Panc1 (cell line): ENCODE data around the gene MAPK4.

Source experiments
- CTCF ChIP-seq: fragments of 450-650 bp; IDR thresholded peaks from 2 replicates; pipeline ENCODE4 v1.5.1; 2017; ENCODE audit warnings: mild to moderate bottlenecking
- REST ChIP-seq, 2 experiments: IDR thresholded peaks; 2 replicates each; pipeline ENCODE4 v1.6.1; 2011 to 2012; ENCODE audit warnings: low read depth in 2 of 2, control low read depth in 1 of 2, low read length in 1 of 2, mild to moderate bottlenecking in 1 of 2, moderate library complexity in 1 of 2; ENCODE audit not compliant: insufficient read depth in 1 of 2

GRCh38 chr18:50569930-50570329, 10.0 kb downstream of the MAPK4 start:
- TF ChIP-seq CTCF (no peak), REST (IDR thresholded peaks at IDR 0.05; ENCODE audit: insufficient read depth in 1 of 2, low read depth in 2 of 2, low read length in 1 of 2) (no peak)
